Left forelimb (tissue), 1 donor: ENCODE data around the gene MAP7.
"Not testable (repeated sequence)": the region's sequence is repeated elsewhere in the genome, so short reads cannot be mapped to it uniquely, and the experiment has no call there.

Source experiments
- DNase-seq: peaks from one replicate; pipeline ENCODE4 v3.0.0-alpha.2; 2018; ENCODE audit warnings: low spot score

MAP7 gene

GRCh38 chr6:136337121-136337520 is 213.1 kb downstream of the MAP7 start:
- DNase-seq, result no peak

- DNase-seq, result no peak
Observed at GRCh38 chr6:136335736-136336363, 214.4 kb downstream of the MAP7 start.

GRCh38 chr6:136334853-136335252 is 215.4 kb downstream of the MAP7 start:
- no peak for DNase-seq

- no peak for DNase-seq
Observed at GRCh38 chr6:136334465-136334846, 215.8 kb downstream of the MAP7 start.

GRCh38 chr6:136333824-136334464 is 216.3 kb downstream of the MAP7 start:
- DNase-seq, result no peak

- DNase-seq, result no peak
Observed at GRCh38 chr6:136331461-136331860, 218.8 kb downstream of the MAP7 start.

GRCh38 chr6:136330634-136331033 is 219.6 kb downstream of the MAP7 start:
- DNase-seq, result no peak

GRCh38 chr6:136326038-136326553 is 224.1 kb downstream of the MAP7 start:
- DNase-seq, result no peak

- DNase-seq, result no peak
Observed at GRCh38 chr6:136324686-136325380, 225.4 kb downstream of the MAP7 start.

- no peak for DNase-seq
Observed at GRCh38 chr6:136323431-136324112, 226.7 kb downstream of the MAP7 start.

- DNase-seq, result no peak
Observed at GRCh38 chr6:136319732-136320131, 230.5 kb downstream of the MAP7 start.

GRCh38 chr6:136318676-136319075 is 231.5 kb downstream of the MAP7 start:
- DNase-seq, result no peak

- no peak for DNase-seq
Observed at GRCh38 chr6:136317971-136318370, 232.3 kb downstream of the MAP7 start.

- no peak for DNase-seq
Observed at GRCh38 chr6:136317021-136317694, 233.1 kb downstream of the MAP7 start.

GRCh38 chr6:136315594-136315993 is 234.6 kb downstream of the MAP7 start:
- no peak for DNase-seq

GRCh38 chr6:136312975-136313374 is 237.2 kb downstream of the MAP7 start:
- no peak for DNase-seq

GRCh38 chr6:136309729-136310311 is 240.4 kb downstream of the MAP7 start:
- no peak for DNase-seq

- no peak for DNase-seq
Observed at GRCh38 chr6:136309171-136309570, 241.1 kb downstream of the MAP7 start.

GRCh38 chr6:136308469-136308868 is 241.8 kb downstream of the MAP7 start:
- not testable (repeated sequence) for DNase-seq

GRCh38 chr6:136307351-136307750 is 242.9 kb downstream of the MAP7 start:
- DNase-seq, result no peak

- DNase-seq, result no peak
Observed at GRCh38 chr6:136306466-136306865, 243.8 kb downstream of the MAP7 start.

- no peak for DNase-seq
Observed at GRCh38 chr6:136304410-136304809, 245.8 kb downstream of the MAP7 start.
